Lower lobe of right lung (tissue), 2 donors: ENCODE data around the gene MRPS23. TPM values are rescaled to one million over a fixed set of nuclear protein-coding genes. Genes with fewer than 3 reads are reported as not detected.
A peak's percentile ranks its signal among the peaks of the same experiment; 100 is the strongest.

Experiments
- ATAC-seq, 2 donors: fragments of 200-7000 bp; cut with Tn5 transposase; one replicate each; pipeline ENCODE4 v1.9.1; 2020 to 2022; ENCODE audit warnings: mild to moderate bottlenecking in 2 of 2, moderate library complexity in 2 of 2
- DNase-seq: peaks from one replicate; pipeline ENCODE4 v3.0.0-alpha.2; 2020
- H3K27ac ChIP-seq: fragments of 200-600 bp; one replicate; pipeline ENCODE4 v1.8.0; 2022
- H3K27me3 ChIP-seq: fragments of 200-600 bp; one replicate; pipeline ENCODE4 v1.8.0; 2022; ENCODE audit warnings: low read depth
- H3K36me3 ChIP-seq: fragments of 200-600 bp; one replicate; pipeline ENCODE4 v1.8.0; 2022; ENCODE audit warnings: mild to moderate bottlenecking
- H3K4me1 ChIP-seq: fragments of 200-600 bp; one replicate; pipeline ENCODE4 v1.8.0; 2022
- H3K4me3 ChIP-seq: fragments of 200-600 bp; one replicate; pipeline ENCODE4 v1.8.0; 2022; ENCODE audit warnings: mild to moderate bottlenecking
- H3K9me3 ChIP-seq: fragments of 200-600 bp; one replicate; pipeline ENCODE4 v1.8.0; 2022
- intact Hi-C: fragments of 100-400 bp; cut with DNase I; formaldehyde crosslinking; loops from one replicate; pipeline ENCODE4 v1.11.0; 2022
- total RNA-seq: library from RNA; stranded (reverse); fragmentation: NEBNext Ultra II Directional; extraction: Animal tissue kit (Norgen Biotek cat#: 25700); gene quantifications from one replicate; pipeline ENCODE4 v1.2.1, GENCODE V29; 2021
- TF ChIP-seq, protein P1 (sequence below): fragments of 200-600 bp; IDR thresholded peaks from one replicate; pipeline ENCODE4 v1.8.0; 2022; ENCODE audit warnings: antibody characterized with exemption, mild to moderate bottlenecking
- donor health status: DM: no; HTN: yes; CAD: no; lungs with severe emphysema.

MRPS23 gene
- total RNA-seq, 1 donor from 2014 or later: 35.4 TPM

DNA sequence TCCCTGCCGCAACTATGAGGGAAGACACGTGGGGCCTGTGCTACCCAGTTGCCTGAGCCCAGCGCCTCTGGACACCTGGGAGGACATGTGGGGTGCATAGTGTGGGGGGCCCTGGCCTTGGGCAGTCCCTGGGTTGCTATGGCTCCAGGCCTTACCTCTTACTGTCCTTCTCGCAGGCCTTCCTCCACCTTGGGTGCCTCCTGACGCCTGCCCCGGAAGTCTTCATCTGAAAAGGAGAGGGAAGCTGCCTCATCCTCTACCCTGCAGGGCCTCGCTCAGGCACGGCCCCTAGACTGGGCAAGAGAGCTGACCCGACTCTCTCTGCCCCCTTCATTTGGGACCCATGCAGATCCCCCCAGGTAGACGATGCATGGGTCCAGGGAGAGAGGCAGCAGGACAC, 16.5 kb upstream of the MRPS23 start:
- intact Hi-C loops: no loop called here

DNA sequence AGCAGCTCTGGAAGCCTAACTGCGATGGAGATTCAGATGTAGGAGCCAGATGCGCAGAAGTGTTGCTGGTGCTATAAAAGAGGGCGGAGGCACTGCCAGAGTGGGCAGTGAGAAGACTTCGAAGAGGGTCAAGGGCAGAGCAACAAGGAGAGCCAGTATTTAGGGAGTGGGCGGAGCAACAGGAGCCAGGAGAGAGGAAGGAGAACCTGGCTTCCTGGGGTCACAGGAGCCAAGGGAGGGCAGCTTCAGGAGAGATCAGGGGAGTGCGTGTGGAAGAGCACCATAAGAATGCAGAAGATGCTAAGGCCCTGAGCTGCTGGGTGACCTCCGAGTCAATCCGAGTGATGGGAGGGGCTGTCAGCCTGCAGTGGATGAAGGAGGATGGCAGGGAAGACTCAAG, 14.4 kb upstream of the MRPS23 start:
- peaks cover 42% of the 10 kb centered on the region for H3K4me1 ChIP-seq

More for the DNA sequence above, 16.5 kb upstream of the MRPS23 start:
- H3K27me3 ChIP-seq: no peaks in the 10 kb centered on the region
- no peak overlapping the region for H3K27ac ChIP-seq
- TF ChIP-seq, protein P1, sequence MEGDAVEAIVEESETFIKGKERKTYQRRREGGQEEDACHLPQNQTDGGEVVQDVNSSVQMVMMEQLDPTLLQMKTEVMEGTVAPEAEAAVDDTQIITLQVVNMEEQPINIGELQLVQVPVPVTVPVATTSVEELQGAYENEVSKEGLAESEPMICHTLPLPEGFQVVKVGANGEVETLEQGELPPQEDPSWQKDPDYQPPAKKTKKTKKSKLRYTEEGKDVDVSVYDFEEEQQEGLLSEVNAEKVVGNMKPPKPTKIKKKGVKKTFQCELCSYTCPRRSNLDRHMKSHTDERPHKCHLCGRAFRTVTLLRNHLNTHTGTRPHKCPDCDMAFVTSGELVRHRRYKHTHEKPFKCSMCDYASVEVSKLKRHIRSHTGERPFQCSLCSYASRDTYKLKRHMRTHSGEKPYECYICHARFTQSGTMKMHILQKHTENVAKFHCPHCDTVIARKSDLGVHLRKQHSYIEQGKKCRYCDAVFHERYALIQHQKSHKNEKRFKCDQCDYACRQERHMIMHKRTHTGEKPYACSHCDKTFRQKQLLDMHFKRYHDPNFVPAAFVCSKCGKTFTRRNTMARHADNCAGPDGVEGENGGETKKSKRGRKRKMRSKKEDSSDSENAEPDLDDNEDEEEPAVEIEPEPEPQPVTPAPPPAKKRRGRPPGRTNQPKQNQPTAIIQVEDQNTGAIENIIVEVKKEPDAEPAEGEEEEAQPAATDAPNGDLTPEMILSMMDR: no peak
- H3K9me3 ChIP-seq: no peaks in the 10 kb centered on the region
- H3K4me3 ChIP-seq: no peak overlapping the region
- DNase-seq: no peak
- H3K36me3 ChIP-seq: peaks cover 43% of the 10 kb centered on the region
- no peak for ATAC-seq
- peaks cover 27% of the 10 kb centered on the region for H3K4me1 ChIP-seq

DNA sequence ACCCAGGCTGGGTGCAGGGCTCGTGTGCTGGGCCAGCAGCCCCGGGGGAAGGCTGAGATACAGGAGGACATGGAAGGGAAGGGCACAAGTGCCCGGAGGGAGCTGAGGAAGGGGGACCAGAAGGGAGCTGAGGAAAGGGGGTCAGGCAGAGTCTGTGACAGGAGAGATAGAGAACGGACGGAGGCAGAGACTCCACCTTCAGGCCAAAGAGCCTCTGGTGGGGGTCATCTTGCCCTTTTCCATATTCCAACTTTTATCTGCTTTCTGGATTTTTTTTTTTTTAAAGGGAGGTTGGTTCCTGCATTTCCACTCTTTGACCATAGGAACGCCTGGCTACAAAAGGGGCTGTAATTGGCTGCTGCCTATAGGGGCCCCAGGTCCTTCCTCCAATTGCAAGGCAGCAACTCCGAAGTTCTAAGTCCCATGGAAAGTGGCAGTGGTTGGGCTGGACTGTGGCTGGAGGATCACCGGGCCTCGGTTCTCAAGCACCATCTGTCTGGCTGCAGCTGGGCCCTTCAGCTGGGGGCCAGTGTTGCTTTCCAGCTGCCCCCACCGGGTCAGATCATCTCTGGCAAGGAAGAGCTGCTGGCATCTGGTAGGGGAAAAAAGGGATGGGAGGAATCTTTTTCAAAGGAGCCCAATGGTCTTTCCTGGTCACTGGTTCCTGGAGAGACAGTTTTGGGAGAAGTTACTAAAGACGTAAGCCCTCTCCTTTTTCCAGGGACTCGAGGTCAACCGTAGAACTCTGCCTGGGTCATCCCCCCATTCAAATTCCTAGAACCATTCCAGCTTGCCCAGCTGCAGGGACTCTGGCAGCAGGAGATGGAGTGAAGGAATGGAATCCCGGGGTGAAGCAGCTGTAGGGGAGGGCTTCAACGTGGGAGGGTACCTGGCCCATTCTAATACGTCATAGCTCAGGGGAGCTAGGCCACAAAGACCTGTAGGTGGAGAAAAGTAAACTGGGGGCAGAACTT, 13.1 kb upstream of the MRPS23 start:
- H3K4me3 ChIP-seq: no peak overlapping the region
- no peaks in the 10 kb centered on the region for H3K27me3 ChIP-seq
- H3K9me3 ChIP-seq: no peaks in the 10 kb centered on the region
- peaks cover 36% of the 10 kb centered on the region for H3K4me1 ChIP-seq
- H3K27ac ChIP-seq: peak overlapping the region; percentile 75
- TF ChIP-seq, protein P1: no peak
- peaks cover 16% of the 10 kb centered on the region for H3K36me3 ChIP-seq
- ATAC-seq: no peak
- DNase-seq: no peak
- intact Hi-C loops: no loop called here

More for the DNA sequence above, 14.4 kb upstream of the MRPS23 start:
- Histone ChIP-seq H3K27me3 (no peaks in the 10 kb centered on the region), H3K4me3 (no peak overlapping the region), H3K27ac (no peak overlapping the region), H3K9me3 (no peaks in the 10 kb centered on the region), H3K36me3 (peaks cover 22% of the 10 kb centered on the region)
- TF ChIP-seq, protein P1: no peak
- ATAC-seq (no peak), DNase-seq (no peak)
- intact Hi-C loops: no loop called here

DNA sequence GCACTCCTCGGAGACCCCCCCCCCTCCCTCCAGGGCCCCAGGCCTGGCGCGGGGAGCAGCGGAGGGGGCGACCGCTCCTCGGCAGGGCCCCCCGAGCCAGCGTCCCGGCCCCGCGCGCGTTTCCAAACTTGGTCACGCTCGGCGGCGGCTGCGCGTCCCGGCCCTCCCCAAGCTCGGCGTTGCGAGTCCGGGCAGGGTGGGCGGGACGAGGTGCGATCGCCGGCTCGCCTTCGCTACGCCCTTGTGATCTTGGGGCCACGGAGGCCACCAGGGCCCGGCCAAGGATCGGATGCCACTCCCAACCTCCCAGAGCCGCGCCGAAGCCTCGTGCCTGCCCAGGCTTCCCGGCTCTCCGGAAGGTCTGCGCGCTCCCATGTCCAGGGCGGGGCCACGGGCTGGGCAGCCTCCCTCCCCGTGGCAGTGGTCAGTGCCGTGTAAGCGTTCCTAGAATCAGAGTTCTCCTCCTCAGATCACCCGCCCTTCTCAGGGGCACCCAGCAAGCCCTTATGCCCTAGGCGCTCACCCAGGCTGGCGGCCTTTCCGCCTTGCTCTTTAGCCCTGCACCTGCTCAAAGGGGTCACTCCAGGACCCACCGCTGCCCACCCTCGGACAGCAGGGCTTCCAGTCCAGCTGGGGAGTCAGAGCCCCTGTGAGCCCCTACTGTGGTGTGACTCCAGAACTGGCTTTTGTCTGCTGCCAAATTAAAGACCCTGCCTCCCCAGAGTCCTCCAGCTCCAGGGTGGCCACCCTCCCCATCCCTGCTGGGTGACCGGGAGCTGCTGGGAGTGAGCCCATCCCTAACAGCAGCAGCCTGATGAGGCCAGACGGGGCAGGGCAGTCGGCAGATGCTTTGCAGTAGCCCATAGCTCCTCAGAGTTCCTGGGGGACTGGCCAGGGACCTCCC, 12.2 kb upstream of the MRPS23 start:
- H3K9me3 ChIP-seq: no peaks in the 10 kb centered on the region
- peaks cover 35% of the 10 kb centered on the region for H3K4me1 ChIP-seq
- ATAC-seq: peak; percentile 82
- TF ChIP-seq, protein P1: no peak
- no peaks in the 10 kb centered on the region for H3K27me3 ChIP-seq
- intact Hi-C loops: no loop called here
- peaks cover 16% of the 10 kb centered on the region for H3K36me3 ChIP-seq
- peak overlapping the region; percentile 75 for H3K27ac ChIP-seq
- DNase-seq: peak; percentile 79
- peak overlapping the region; percentile 61 for H3K4me3 ChIP-seq

DNA sequence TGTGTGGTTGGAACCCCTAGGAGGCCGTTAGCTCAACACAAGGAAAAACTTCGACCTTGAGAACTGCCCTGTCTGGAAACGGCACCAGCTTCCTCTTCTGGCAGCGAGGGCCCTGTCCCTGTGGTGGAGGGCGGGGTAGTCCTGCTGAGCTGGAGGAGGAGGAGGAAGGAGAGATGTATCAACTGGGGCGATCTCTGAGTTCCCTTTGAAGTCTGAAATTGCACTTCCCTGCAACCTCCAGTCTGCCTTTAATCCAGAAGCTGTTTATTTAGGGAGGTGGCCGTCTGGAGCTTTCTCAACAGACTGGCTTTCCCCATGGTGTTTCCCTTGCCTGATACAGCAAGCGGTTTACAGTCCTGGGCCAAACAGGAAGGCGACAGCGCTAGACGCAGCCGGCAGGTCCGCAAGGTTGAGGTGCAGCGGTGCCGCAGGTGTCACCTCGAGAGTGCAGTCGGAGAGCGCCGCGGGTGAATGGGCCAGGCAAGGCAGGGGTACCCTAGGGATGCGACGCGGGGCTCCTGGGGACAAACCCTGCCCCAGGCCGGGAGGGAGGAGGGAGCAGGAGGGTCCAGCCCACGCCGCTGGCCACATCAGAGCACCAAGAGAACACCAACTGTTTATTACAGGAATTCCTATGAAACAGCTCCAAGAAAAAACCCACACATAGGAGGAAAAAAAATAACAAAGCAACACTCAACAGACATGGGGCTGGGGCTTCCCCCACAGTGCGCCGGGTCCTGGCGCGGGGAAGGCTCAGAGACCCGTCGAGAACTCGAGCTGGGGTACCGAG, 11.4 kb upstream of the MRPS23 start:
- TF ChIP-seq, protein P1: no peak
- intact Hi-C loops: no loop called here
- Histone ChIP-seq H3K9me3 (no peaks in the 10 kb centered on the region), H3K36me3 (peaks cover 8% of the 10 kb centered on the region), H3K4me3 (peak overlapping the region; percentile 61), H3K27me3 (no peaks in the 10 kb centered on the region), H3K4me1 (peaks cover 35% of the 10 kb centered on the region), H3K27ac (peak overlapping the region; percentile 75)
- DNase-seq: peak; percentile 82
- ATAC-seq: peak; percentile 76 to 85
